Upper lobe of right lung (tissue), 1 donor: Measurements from ENCODE around the gene ADAR. TPM values are rescaled to one million over a fixed set of nuclear protein-coding genes. Genes with fewer than 3 reads are reported as not detected.

Experiments
- ATAC-seq: fragments of 200-7000 bp; cut with Tn5 transposase; one replicate; pipeline ENCODE4 v1.9.1; 2020; ENCODE audit warnings: mild to moderate bottlenecking, moderate library complexity
- DNase-seq: peaks from one replicate; pipeline ENCODE4 v3.0.0-alpha.2; 2020
- H3K27ac ChIP-seq: fragments of 200-600 bp; one replicate; pipeline ENCODE4 v1.8.0; 2022
- H3K27me3 ChIP-seq: fragments of 200-600 bp; one replicate; pipeline ENCODE4 v1.8.0; 2022; ENCODE audit warnings: mild to moderate bottlenecking
- H3K36me3 ChIP-seq: fragments of 200-600 bp; one replicate; pipeline ENCODE4 v1.8.0; 2022
- H3K4me1 ChIP-seq: fragments of 200-600 bp; one replicate; pipeline ENCODE4 v1.8.0; 2022
- H3K4me3 ChIP-seq: fragments of 200-600 bp; one replicate; pipeline ENCODE4 v1.8.0; 2022; ENCODE audit warnings: mild to moderate bottlenecking
- H3K9me3 ChIP-seq: fragments of 200-600 bp; one replicate; pipeline ENCODE4 v1.8.0; 2022
- CTCF ChIP-seq: fragments of 200-600 bp; IDR thresholded peaks from one replicate; pipeline ENCODE4 v1.8.0; 2022; ENCODE audit warnings: antibody characterized with exemption
- intact Hi-C: fragments of 100-400 bp; cut with DNase I; formaldehyde crosslinking; loops from one replicate; pipeline ENCODE4 v1.11.0; 2022
- total RNA-seq: library from RNA; stranded (reverse); fragmentation: NEBNext Ultra II Directional; extraction: Animal tissue kit (Norgen Biotek cat#: 25700); gene quantifications from one replicate; pipeline ENCODE4 v1.2.1, GENCODE V29; 2021
- donor health status: DM: no; HTN: yes; CAD: no; lungs with severe emphysema.

Gene ADAR
- total RNA-seq, 1 donor from 2014 or later: 205 TPM

GRCh38 chr1:154579374-154579773, 28.6 kb downstream of the ADAR start:
- TF ChIP-seq CTCF: no peak
- Histone ChIP-seq H3K36me3 (peaks cover 67% of the 10 kb centered on the region), H3K27me3 (no peaks in the 10 kb centered on the region), H3K4me1 (peaks cover 13% of the 10 kb centered on the region), H3K27ac (no peak overlapping the region), H3K9me3 (no peaks in the 10 kb centered on the region), H3K4me3 (no peak overlapping the region)
- intact Hi-C loops: no loop called here
- no peak for ATAC-seq
- DNase-seq: no peak

- Histone ChIP-seq H3K4me1 (peaks cover 11% of the 10 kb centered on the region), H3K4me3 (no peak overlapping the region), H3K9me3 (no peaks in the 10 kb centered on the region), H3K27ac (no peak overlapping the region), H3K36me3 (peaks cover 53% of the 10 kb centered on the region), H3K27me3 (no peaks in the 10 kb centered on the region)
- intact Hi-C loops: no loop called here
- ATAC-seq (peak; percentile 40), DNase-seq (no peak)
- TF ChIP-seq CTCF: no peak
These were observed 29.9 kb downstream of the ADAR start for GRCh38 chr1:154578058-154578418.

- TF ChIP-seq CTCF: no peak
- Histone ChIP-seq H3K4me3 (no peak overlapping the region), H3K27me3 (no peaks in the 10 kb centered on the region), H3K36me3 (peaks cover 48% of the 10 kb centered on the region), H3K27ac (no peak overlapping the region), H3K9me3 (no peaks in the 10 kb centered on the region), H3K4me1 (peaks cover 11% of the 10 kb centered on the region)
- DNase-seq: no peak
- intact Hi-C loops: no loop called here
- no peak for ATAC-seq
These were observed 30.5 kb downstream of the ADAR start for GRCh38 chr1:154577346-154578057.

- intact Hi-C loops: no loop called here
- DNase-seq (no peak), ATAC-seq (no peak)
- Histone ChIP-seq H3K27me3 (no peaks in the 10 kb centered on the region), H3K4me3 (no peak overlapping the region), H3K9me3 (no peaks in the 10 kb centered on the region), H3K4me1 (peaks cover 11% of the 10 kb centered on the region), H3K36me3 (peaks cover 34% of the 10 kb centered on the region), H3K27ac (no peak overlapping the region)
- TF ChIP-seq CTCF: no peak
These were observed 31.9 kb downstream of the ADAR start for GRCh38 chr1:154575951-154576566.

GRCh38 chr1:154575147-154575927, 32.6 kb downstream of the ADAR start:
- intact Hi-C loops: no loop called here
- H3K27me3 ChIP-seq: no peaks in the 10 kb centered on the region
- H3K4me1 ChIP-seq: peaks cover 11% of the 10 kb centered on the region
- no peaks in the 10 kb centered on the region for H3K9me3 ChIP-seq
- TF ChIP-seq CTCF: no peak
- H3K4me3 ChIP-seq: no peak overlapping the region
- peaks cover 26% of the 10 kb centered on the region for H3K36me3 ChIP-seq
- ATAC-seq (no peak), DNase-seq (no peak)
- H3K27ac ChIP-seq: no peak overlapping the region
